Sigmoid colon (tissue), 4 donors: ENCODE measurements around the gene CFAP100.

Experiments used
- CTCF ChIP-seq, 4 experiments: fragments of 450-650 bp in 3 of 4; fragments of 200-600 bp in 1 of 4; IDR thresholded peaks; one replicate each; pipeline ENCODE4 v1.5.1; 2016 to 2019; ENCODE audit warnings: antibody characterized with exemption in 4 of 4, mild to moderate bottlenecking in 3 of 4, moderate library complexity in 2 of 4
- EP300 ChIP-seq, 4 donors: sonication (generic); formaldehyde crosslinking; IDR thresholded peaks; one replicate each; pipeline ENCODE4 v1.6.1; 2017; ENCODE audit warnings: antibody characterized with exemption in 4 of 4
- POLR2AphosphoS5 ChIP-seq, 4 donors: sonication (generic); formaldehyde crosslinking; IDR thresholded peaks; one replicate each; pipeline ENCODE4 v1.6.1; 2017; ENCODE audit warnings: antibody characterized with exemption in 4 of 4

- TF ChIP-seq CTCF (IDR thresholded peaks at IDR 0.05) (no peak), POLR2AphosphoS5 (IDR thresholded peaks at IDR 0.05) (no peak), EP300 (IDR thresholded peaks at IDR 0.05) (no peak)
Observed at GRCh38 chr3:126422571-126423091, 27.9 kb downstream of the CFAP100 start.
